NB4 (cell line): Measurements from ENCODE around the gene MAN2A2.

Experiments
- MAX ChIP-seq: IDR thresholded peaks from 2 replicates; pipeline ENCODE4 v1.6.1; 2011; ENCODE audit warnings: low read depth, low read length
- MYC ChIP-seq: IDR thresholded peaks from 2 replicates; pipeline ENCODE4 v1.6.1; 2011; ENCODE audit warnings: low read depth, low read length
- POLR2A ChIP-seq: IDR thresholded peaks from 2 replicates; pipeline ENCODE4 v1.6.1; 2011; ENCODE audit warnings: mild to moderate bottlenecking; ENCODE audit not compliant: insufficient read length; ENCODE audit errors: extremely low read depth
- TF ChIP-seq, protein P1 (sequence below): IDR thresholded peaks from one replicate; pipeline ENCODE4 v1.5.1; 2012; ENCODE audit warnings: low read depth, low read length

DNA sequence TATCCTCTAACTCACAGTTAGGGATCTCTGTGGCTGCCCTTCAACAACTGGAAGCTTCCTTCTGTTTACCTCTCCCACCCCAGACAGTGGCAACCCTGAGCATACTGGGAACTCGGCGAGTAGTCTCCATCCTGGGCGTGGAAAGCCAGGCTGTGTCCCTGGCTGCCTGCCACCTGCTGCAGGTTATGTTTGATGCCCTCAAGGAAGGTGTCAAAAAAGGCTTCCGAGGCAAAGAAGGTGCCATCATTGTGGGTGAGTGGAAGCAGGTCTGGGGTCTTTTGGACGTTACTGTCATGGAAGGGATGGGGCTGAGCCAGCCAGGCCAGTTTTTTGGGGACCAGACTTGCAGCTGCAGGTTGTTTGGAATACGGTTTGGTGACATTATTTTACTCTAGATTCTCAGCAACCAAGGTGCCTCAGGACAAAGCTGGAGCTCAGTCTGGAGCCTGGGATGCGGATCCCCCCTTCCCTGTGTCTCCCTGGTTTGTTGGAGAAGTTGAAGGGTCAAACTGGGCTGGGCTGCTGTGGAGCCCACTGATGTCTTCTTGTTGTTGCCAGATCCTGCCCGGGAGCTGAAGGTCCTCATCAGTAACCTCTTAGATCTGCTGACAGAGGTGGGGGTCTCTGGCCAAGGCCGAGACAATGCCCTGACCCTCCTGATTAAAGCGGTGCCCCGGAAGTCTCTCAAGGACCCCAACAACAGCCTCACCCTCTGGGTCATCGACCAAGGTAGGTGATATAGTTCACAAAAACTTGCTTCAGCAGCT is 39.4 kb downstream of the MAN2A2 start:
- TF ChIP-seq, protein P1, sequence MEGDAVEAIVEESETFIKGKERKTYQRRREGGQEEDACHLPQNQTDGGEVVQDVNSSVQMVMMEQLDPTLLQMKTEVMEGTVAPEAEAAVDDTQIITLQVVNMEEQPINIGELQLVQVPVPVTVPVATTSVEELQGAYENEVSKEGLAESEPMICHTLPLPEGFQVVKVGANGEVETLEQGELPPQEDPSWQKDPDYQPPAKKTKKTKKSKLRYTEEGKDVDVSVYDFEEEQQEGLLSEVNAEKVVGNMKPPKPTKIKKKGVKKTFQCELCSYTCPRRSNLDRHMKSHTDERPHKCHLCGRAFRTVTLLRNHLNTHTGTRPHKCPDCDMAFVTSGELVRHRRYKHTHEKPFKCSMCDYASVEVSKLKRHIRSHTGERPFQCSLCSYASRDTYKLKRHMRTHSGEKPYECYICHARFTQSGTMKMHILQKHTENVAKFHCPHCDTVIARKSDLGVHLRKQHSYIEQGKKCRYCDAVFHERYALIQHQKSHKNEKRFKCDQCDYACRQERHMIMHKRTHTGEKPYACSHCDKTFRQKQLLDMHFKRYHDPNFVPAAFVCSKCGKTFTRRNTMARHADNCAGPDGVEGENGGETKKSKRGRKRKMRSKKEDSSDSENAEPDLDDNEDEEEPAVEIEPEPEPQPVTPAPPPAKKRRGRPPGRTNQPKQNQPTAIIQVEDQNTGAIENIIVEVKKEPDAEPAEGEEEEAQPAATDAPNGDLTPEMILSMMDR: no peak
- no peak for TF ChIP-seq POLR2A
- no peak for TF ChIP-seq MAX
- TF ChIP-seq MYC: no peak
